GM21526 (cell line): ENCODE measurements around the gene SP5.
"Not testable (repeated sequence)": the region's sequence is repeated elsewhere in the genome, so short reads cannot be mapped to it uniquely, and the experiment has no call there.

Experiments
- ATAC-seq: cut with Tn5 transposase; IDR thresholded peaks from one replicate; pipeline ENCODE4 v1.9.1; 2021; ENCODE audit warnings: moderate library complexity; ENCODE audit not compliant: unreplicated experiment, low FRiP score

SP5 gene

DNA sequence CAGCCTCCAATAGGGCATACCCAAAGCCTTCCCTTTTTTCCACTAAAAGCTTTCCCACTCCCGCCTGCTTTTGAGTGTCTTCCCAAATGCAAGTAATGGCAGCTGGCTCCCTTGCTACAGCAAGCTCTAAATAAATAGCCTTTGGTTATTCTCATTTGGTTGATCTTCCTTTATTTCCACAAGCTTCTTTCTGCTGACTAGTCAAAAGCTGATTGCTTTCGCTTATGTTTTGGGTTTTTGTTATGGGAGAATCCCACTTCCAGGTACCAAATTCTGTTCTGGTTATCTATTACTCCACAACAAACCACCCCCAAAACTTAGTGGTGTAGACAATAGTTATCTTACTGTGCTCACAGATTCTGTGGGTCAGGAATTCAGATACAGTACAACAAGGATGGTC, 22.3 kb downstream of the SP5 start:
- ATAC-seq, result no peak

DNA sequence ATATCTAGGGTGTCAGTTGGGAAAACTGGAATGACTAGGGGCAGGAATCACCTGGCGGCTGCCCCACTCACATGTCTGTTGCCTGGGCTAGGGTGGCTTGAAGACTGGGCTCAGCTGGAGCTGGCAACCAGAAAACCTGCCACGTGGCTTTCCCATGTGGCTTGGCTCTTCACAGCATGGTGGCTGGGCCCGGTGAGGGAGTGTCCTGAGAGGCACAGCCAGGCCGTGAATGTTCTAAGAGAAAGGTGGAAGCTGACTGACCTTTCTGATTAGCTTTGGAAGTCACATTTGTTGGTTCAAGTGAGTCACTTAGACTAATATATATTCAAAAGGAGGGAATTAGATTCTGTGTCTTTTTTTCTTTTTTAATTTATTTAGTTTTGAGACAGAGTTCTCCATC, 22.7 kb downstream of the SP5 start:
- no peak for ATAC-seq

DNA sequence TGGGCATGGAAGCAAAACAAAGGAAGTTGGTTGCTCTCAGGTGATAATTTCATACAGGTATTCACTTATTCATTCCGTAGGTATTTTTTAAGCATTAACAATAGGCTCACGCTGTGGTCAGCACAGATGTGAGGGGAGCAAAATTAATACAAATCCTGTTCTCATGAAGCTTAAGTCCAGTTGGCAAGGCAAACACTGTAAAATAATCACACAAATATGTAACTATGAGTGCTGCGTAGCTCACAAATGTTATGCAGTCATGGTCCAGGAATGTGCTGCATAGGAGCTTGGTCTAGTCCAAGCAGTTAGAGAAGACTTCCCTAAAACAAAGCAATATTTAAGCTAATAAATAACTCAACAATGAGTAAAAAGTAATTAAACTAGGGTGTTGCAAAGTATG, 23.9 kb downstream of the SP5 start:
- ATAC-seq, result no peak

DNA sequence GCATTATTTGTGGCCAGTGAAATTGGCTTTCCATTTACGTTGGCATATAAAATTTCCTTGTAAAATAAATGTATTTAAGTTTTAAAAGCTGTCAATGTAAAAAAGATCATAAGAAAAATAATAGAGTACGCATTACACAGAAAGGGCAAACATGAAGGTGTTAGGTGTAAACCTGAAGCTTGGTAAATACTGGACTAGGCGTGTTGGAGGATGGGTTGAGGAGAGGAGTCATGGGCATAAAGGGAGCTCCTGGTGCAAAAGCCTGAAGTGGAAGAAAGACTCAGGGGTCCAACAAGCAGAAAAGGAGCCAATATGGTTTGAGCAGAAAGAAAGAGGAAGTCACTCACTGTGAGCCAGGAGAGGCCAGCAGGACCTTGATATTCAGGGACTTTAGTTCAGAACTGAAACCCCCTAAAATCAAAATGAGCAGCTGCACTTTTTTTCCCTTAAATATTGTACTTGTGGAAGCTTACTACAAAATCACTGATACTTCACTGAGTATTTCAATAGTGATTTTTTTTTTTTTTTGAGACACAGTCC, 24.4 kb downstream of the SP5 start:
- no peak for ATAC-seq

DNA sequence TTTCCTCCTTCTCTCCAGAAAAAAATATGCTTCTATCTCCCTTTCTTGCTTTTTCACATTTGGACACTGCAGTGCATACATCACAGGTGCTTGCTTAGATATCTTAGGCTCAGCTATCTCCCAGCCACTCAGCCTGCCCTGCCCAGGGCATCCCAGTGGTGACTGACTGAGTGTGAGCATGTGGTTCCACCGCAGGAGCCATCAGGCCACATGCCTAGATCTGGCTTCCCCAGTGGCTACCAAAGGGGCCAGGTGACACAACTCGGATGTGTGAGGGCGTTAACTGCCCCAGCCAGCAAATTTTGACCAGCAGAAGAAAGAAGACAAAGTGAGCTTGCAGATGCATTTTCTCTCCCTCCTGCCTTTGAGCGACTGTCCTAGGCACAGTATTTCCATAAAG, 25.5 kb downstream of the SP5 start:
- ATAC-seq, result no peak

DNA sequence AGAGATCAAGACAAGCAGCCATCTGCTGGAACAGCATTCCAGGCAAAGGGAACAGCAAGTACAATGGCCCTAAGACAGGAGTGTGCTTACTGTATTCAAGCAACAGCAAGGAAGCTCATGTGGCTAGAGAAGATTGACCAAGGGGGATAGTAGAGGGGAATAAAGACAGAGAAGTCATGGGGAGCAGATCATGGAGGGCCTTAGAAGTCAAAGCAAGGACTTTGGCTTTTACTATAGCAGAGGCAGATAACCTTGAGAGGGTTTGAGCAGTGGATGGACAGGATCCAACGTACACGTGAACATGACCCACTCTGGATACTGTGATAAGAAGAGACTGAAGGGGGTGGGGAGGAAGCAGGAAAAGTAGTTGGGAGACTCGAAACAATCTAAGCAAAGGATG, 26.9 kb downstream of the SP5 start:
- ATAC-seq, result no peak

DNA sequence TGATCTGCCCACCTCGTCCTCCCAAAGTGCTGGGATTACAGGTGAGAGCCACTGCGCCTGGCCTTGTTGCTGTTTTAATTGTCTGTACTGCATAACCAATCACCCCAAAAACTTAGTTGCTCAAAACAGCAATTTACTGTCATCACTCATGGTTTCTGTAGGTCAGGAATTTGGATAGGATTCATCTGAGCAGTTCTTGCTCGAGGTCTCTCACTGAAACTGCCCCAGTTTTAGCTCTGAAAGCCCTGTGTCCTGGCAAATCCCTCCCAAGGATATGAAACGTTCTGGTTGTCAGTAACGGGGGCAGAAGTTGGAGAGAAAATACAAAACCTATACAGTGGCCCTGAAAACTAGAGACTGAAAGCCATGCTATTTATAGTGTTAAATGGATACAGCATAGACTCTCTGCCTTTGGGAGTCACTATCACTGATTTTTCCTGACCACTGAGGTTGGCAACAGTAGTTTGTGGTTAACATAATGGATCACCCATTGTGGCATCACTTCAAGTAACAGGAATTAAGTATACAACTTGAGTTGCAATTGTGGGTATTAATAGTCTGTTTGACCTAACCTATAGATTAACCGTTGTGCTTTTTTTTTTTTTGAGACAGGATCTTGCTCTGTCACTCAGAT, 27.9 kb downstream of the SP5 start:
- no peak for ATAC-seq

DNA sequence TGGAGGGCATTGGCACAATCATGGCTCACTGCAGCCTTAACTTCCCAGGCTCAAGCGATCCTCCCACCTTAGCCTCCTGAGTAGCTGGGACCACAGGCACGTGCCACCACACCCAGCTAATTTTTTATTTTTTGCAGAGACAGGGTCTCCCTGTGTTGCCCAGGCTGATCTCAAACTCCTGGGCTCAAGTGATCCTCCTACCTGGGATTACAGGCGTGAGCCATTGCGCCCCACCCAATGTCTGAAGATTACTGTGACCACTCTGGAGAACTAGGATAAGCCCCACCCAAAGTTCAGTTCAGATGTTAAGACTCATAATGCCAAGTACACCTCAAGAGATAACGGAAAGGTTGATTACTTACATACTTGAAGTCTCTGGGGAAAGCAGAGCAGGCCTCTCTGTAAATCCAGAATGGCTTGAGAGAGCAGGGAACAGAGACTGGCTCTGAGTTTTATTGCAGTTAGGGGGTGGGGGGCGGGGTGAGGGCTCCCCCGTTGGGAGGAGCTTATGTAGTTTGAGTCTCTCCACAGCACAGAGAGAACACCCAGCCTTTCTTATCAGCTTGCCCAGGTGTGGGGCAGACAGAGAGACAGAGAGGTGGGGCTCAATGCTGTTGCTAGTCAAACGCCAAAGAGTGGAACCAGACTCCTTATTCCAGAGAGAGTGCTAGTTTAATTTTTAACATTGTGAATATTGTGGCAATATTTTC, 28.5 kb downstream of the SP5 start:
- ATAC-seq, result no peak

DNA sequence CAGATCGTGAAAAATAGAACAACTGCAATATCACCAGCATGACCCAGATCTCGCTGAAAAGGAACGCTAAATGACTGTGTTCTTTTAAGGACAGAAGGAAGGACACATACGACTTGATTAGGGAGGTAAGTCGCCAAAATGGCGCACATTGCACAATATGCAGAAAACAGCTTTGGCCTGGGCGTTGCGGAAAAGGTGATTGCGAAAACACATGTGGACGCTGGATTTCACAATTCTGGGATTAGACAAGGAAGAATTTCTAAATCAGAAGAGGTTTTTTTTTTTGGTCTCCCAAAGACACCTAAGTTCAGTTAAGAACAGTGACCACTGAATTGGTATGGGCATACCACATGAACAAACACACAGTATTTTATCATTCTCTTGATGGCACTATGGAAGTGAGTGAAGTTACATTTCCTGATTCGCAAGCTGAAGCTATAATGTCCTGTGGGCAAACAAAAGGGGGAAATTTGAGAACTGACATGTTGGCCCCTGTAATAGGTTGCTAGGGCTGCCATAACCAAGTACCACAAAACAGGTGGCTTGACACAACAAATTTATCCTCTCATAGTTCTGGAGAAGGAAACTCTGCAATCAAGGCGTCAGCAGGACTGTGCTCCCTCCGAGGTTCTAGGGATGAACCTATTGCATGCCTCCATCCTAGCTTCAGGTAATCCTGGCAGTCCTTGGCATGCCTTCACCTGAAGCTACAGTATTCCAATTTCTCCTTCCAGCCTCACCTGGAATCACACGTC, 29.3 kb downstream of the SP5 start:
- ATAC-seq, result no peak

DNA sequence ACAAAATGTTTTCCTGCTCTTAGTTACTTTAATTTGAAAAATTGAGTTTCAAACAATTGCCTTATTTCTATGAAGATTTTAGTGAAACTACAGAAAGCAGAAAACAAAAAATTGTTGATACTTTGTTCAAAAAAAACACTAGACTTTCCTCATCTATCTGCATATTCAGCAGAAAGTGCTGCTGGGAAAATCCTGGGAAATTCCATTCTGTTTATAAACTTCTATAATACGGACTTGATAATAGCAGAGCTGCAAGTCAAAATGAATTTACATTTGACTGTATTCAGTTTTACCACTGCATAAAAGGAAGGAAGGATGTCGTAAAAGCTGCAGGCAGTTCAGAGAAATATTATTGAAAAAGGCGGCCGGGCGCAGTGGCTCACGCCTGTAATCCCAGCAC, 30.2 kb downstream of the SP5 start:
- ATAC-seq, result no peak

DNA sequence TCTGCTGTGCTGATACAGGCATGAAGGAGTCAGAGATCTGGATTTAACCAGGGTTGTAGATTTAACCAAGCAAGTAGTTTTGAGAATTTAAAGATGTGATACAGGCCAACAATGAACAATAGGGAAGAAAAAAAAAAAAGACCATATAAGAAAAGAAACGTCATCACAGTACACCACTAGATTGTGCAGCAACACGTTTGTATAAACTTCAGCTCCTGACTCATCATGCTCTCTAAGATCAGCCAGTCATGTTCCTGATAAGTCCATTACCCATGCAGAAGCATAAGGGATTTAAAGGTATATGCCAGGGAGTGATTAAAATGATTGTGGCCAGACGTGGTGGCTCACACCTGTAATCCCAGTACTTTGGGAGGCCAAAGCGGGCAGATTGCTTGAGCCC, 32.8 kb downstream of the SP5 start:
- ATAC-seq, result no peak

DNA sequence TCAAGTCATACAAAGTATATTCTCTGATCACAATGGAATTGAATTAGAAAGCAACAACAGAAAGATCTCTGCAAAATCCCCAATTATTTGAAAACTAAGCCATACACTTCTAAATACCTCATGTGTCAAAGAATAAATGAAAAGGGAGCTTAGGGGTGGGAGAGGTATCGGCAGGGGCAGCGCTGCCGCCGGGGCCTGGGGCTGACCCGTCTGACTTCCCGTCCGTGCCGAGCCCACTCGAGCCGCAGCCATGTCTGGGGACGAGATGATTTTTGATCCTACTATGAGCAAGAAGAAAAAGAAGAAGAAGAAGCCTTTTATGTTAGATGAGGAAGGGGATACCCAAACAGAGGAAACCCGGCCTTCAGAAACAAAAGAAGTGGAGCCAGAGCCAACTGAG, 36.4 kb downstream of the SP5 start:
- not testable (repeated sequence) for ATAC-seq

DNA sequence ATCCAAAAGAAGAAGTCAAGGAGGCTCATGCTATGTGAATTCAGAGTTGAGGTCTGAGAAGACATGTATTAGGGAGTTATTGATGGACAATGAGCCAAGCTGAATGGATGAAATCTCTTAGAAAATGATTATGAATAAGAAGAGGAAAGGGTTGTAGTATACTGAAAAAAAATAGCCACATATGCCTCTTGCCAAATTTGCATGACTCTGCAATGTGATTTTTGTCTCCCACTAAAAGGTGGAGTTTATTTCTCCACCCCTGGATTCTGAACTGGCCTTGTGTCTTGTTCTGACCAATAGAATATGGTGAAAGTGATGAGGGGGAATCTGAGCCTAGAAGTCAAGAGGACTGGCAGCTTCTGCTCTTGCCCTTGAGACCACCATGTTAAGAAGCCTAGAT, 46.4 kb downstream of the SP5 start:
- no peak for ATAC-seq

DNA sequence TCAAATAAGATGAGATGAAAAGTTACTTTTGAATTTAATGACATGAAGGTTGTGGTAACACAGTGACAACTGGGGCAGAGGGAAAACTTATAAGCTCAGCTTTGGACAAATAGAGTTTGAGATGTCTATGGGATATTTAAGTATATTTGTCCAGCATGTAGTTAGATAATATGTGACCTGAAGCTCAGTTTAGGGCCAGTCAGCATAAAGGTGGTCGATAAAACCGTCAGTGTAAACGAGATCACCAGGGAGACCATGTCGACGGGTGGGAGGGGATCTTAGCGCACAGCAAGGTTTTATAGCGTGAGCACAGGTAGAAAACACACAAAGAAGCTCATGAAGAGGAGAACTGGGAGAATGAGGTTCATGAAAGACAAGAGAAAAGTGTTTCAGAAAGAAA, 47.6 kb downstream of the SP5 start:
- no peak for ATAC-seq

DNA sequence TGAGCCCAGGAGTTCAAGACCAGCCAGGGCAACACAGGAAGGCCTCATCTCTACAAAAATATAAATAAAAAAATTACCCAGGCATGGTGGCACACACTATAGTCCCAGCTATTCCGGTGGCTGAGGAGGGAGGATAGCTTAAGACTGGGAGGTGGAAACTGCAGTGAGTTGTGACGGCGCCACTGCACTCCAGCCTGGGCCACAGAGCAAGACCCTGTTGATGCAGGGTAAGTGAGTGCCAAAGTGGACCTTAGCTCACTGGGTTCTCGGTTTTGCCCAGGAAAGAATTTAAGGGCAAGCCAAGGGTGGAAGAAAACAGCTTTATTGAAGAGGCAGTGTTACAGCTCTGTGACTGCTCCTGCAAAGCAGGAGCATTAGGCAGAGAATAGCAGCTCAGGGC, 48.1 kb downstream of the SP5 start:
- no peak for ATAC-seq

DNA sequence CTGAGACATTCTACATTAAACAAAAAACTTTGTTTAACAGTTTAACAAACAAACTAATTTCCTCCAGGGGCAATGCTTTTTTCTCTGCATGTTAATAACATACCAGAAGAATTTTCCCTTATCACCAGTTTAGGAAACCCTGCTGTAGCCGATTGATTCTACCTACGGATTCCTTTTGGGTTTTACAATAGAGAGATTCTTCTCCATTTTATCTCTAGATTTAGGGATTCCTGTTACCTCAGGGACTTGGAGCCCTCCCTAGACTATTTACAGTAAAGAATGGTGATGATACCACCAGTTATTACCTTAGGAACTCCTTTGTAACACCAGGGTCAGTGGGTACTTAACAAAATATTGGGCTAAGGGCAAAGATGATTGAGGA, 49.7 kb downstream of the SP5 start:
- no peak for ATAC-seq

DNA sequence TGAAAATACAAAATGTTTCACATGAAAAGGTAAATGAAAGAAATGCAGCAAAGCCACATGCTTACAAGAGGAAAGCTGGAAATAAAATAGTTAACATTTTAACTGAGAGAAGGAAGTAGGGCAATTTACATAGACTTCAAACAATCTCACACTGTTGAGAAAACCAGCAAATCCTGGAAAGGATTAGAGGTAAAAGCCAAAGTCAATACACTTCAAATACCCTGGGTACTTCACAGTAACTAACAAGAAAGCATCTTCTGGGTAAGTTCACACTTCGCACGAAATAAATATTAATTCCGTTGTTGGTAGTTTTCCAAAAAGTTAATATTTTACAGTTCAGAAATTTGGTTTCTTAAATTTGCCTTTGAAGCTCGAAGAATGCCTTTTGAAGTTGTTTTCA, 51.6 kb downstream of the SP5 start:
- ATAC-seq, result no peak
